Type B pancreatic cell (in vitro differentiated cells): ENCODE data around the gene DGLUCY. TPM values are rescaled to one million over a fixed set of nuclear protein-coding genes. Genes with fewer than 3 reads are reported as not detected.

ENCODE experiments used
- DNase-seq: peaks from one replicate; pipeline ENCODE4 v3.0.0; 2021; ENCODE audit warnings: mixed read lengths; ENCODE audit not compliant: unreplicated experiment; ENCODE audit errors: extremely low spot score
- H3K27ac Mint-ChIP-seq: 2 replicates; pipeline ENCODE4 v1.8.0; 2021; ENCODE audit warnings: mild to moderate bottlenecking, mixed read lengths
- H3K27me3 Mint-ChIP-seq: 2 replicates; pipeline ENCODE4 v1.8.0; 2021; ENCODE audit warnings: mixed read lengths
- H3K36me3 Mint-ChIP-seq: 2 replicates; pipeline ENCODE4 v1.8.0; 2021; ENCODE audit warnings: mixed read lengths
- H3K4me1 Mint-ChIP-seq: one replicate; pipeline ENCODE4 v1.8.0; 2021; ENCODE audit warnings: mixed read lengths; ENCODE audit not compliant: unreplicated experiment
- H3K4me3 Mint-ChIP-seq: 2 replicates; pipeline ENCODE4 v1.8.0; 2021; ENCODE audit warnings: mild to moderate bottlenecking, mixed read lengths
- H3K9me3 Mint-ChIP-seq: 2 replicates; pipeline ENCODE4 v1.8.0; 2021; ENCODE audit warnings: mixed read lengths
- total RNA-seq: library from RNA; stranded (reverse); gene quantifications from 2 replicates; pipeline ENCODE4 v1.2.1, GENCODE V29; 2021; ENCODE audit warnings: low replicate concordance
- TF ChIP-seq, protein P1 (sequence below): fragments of 200-600 bp; sonication (generic); conservative IDR thresholded peaks from 2 replicates; pipeline ENCODE4 v1.5.0; 2021; ENCODE audit warnings: antibody characterized with exemption, mild to moderate bottlenecking

Gene DGLUCY
- total RNA-seq, 1 donor from 2014 or later: 37.5 TPM

- H3K4me1 Mint-ChIP-seq: no peaks in the 10 kb centered on the region
- TF ChIP-seq, protein P1, sequence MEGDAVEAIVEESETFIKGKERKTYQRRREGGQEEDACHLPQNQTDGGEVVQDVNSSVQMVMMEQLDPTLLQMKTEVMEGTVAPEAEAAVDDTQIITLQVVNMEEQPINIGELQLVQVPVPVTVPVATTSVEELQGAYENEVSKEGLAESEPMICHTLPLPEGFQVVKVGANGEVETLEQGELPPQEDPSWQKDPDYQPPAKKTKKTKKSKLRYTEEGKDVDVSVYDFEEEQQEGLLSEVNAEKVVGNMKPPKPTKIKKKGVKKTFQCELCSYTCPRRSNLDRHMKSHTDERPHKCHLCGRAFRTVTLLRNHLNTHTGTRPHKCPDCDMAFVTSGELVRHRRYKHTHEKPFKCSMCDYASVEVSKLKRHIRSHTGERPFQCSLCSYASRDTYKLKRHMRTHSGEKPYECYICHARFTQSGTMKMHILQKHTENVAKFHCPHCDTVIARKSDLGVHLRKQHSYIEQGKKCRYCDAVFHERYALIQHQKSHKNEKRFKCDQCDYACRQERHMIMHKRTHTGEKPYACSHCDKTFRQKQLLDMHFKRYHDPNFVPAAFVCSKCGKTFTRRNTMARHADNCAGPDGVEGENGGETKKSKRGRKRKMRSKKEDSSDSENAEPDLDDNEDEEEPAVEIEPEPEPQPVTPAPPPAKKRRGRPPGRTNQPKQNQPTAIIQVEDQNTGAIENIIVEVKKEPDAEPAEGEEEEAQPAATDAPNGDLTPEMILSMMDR: no peak
- DNase-seq: no peak
- H3K27ac Mint-ChIP-seq: no peak overlapping the region
- peaks cover 4% of the 10 kb centered on the region for H3K36me3 Mint-ChIP-seq
- no peaks in the 10 kb centered on the region for H3K9me3 Mint-ChIP-seq
- H3K27me3 Mint-ChIP-seq: peaks cover 6% of the 10 kb centered on the region
- no peak overlapping the region for H3K4me3 Mint-ChIP-seq
Measured at GRCh38 chr14:91237219-91237618, 123.3 kb downstream of the DGLUCY start.

- TF ChIP-seq, protein P1: no peak
- Mint-ChIP-seq H3K4me3 (no peak overlapping the region), H3K36me3 (peaks cover 4% of the 10 kb centered on the region), H3K27me3 (peaks cover 9% of the 10 kb centered on the region), H3K4me1 (no peaks in the 10 kb centered on the region), H3K27ac (no peak overlapping the region), H3K9me3 (no peaks in the 10 kb centered on the region)
- no peak for DNase-seq
Measured at GRCh38 chr14:91238085-91238484, 124.2 kb downstream of the DGLUCY start.

DNA sequence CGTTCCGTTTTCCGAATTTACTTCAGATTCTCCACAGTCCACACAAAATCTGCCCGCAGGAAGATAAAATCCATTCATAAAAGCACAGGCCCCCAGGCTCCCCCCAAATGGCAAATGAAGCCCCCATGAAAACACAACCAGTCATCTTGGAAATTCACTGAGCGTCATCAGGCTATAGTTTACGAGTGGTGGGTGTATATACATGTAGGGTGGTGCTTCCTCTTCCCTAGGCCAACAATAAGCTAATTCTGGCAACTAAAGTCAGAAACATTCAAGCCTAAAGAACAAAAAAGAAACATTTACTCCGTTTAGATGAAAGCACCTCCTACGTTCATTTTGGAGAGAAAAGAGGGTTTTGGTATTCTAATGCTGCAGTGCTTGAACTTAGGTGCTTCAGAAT lies 124.8 kb downstream of the DGLUCY start:
- no peak overlapping the region for H3K27ac Mint-ChIP-seq
- peaks cover 4% of the 10 kb centered on the region for H3K36me3 Mint-ChIP-seq
- TF ChIP-seq, protein P1: no peak
- no peaks in the 10 kb centered on the region for H3K4me1 Mint-ChIP-seq
- peaks cover 9% of the 10 kb centered on the region for H3K27me3 Mint-ChIP-seq
- no peaks in the 10 kb centered on the region for H3K9me3 Mint-ChIP-seq
- no peak overlapping the region for H3K4me3 Mint-ChIP-seq
- no peak for DNase-seq

DNA sequence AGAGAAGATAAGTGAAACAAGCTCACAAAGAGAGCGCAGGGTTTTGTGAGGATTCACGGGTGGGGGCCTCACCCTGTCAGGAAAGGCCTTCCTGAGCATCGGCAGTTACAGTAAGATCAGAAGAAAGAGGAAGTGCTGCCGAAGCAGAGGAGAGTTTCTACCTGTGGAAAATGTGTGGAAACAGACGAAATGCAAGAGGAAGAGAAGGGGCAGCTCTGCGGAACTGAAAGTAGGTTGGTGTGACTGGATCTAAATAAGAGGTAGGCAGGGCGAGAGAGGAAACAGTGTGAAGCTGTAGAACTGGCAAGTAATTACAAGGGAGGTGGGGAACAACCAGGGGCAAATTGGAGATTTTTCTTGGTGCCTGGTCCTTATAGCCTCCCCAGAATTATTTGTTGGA lies 128.0 kb downstream of the DGLUCY start:
- Mint-ChIP-seq H3K4me1 (no peaks in the 10 kb centered on the region), H3K27me3 (peaks cover 13% of the 10 kb centered on the region), H3K36me3 (peaks cover 4% of the 10 kb centered on the region), H3K27ac (no peak overlapping the region), H3K4me3 (no peak overlapping the region), H3K9me3 (no peaks in the 10 kb centered on the region)
- TF ChIP-seq, protein P1: no peak
- DNase-seq: no peak

DNA sequence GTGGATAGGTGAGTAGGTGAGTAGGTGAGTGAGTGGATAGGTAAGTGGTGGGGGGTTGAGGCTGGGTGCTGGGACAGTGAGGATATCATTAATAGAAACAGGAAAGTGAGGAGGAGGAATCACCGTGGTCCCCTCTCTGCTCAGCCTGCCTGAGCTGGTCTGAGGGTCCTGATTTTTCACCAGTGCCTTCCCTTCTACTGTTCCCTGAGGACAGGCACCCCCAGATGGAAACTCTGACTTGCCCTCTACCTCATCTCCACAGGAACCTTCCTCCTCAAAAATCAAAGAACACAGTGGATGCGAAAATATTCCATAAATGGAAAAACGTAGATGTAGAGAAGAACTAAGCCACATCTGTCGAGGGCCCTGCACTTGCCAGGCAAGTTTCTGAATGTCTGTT lies 128.8 kb downstream of the DGLUCY start:
- H3K27me3 Mint-ChIP-seq: peaks cover 13% of the 10 kb centered on the region
- no peak overlapping the region for H3K27ac Mint-ChIP-seq

More for the DNA sequence above, 128.8 kb downstream of the DGLUCY start:
- H3K4me1 Mint-ChIP-seq: no peaks in the 10 kb centered on the region
- peaks cover 5% of the 10 kb centered on the region for H3K9me3 Mint-ChIP-seq
- TF ChIP-seq, protein P1: no peak
- peaks cover 4% of the 10 kb centered on the region for H3K36me3 Mint-ChIP-seq
- DNase-seq: no peak
- no peak overlapping the region for H3K4me3 Mint-ChIP-seq
